SW 1271 (cell line): ENCODE measurements around the gene PRICKLE2.

Source experiments
- DNase-seq, 2 experiments: peaks; one replicate each; lab custom pipeline; 2025; lab: John Stamatoyannopoulos, UW

Gene PRICKLE2

GRCh38 chr3:64220161-64220914 is 4.9 kb downstream of the PRICKLE2 start:
- no peak for DNase-seq

- DNase-seq: no peak
These were observed 6.5 kb downstream of the PRICKLE2 start for GRCh38 chr3:64218746-64219145.

GRCh38 chr3:64218329-64218728 is 6.9 kb downstream of the PRICKLE2 start:
- DNase-seq: no peak

- no peak for DNase-seq
These were observed 8.8 kb downstream of the PRICKLE2 start for GRCh38 chr3:64216274-64217147.

- no peak for DNase-seq
These were observed 9.7 kb downstream of the PRICKLE2 start for GRCh38 chr3:64215559-64215958.

GRCh38 chr3:64215103-64215502 is 10.2 kb downstream of the PRICKLE2 start:
- no peak for DNase-seq

GRCh38 chr3:64214381-64215018 is 10.8 kb downstream of the PRICKLE2 start:
- no peak for DNase-seq

- DNase-seq: no peak
These were observed 11.3 kb downstream of the PRICKLE2 start for GRCh38 chr3:64213962-64214379.

- DNase-seq: no peak
These were observed 11.9 kb downstream of the PRICKLE2 start for GRCh38 chr3:64213224-64213878.

GRCh38 chr3:64209866-64210621 is 15.2 kb downstream of the PRICKLE2 start:
- no peak for DNase-seq

GRCh38 chr3:64207289-64208080 is 17.8 kb downstream of the PRICKLE2 start:
- DNase-seq: no peak

GRCh38 chr3:64203969-64204908 is 21.0 kb downstream of the PRICKLE2 start:
- DNase-seq: no peak

GRCh38 chr3:64203216-64203615 is 22.1 kb downstream of the PRICKLE2 start:
- no peak for DNase-seq

GRCh38 chr3:64199932-64200331 is 25.3 kb downstream of the PRICKLE2 start:
- no peak for DNase-seq

- no peak for DNase-seq
These were observed 28.9 kb downstream of the PRICKLE2 start for GRCh38 chr3:64196236-64196929.

- DNase-seq: no peak
These were observed 29.5 kb downstream of the PRICKLE2 start for GRCh38 chr3:64195789-64196188.

- DNase-seq: no peak
These were observed 33.4 kb downstream of the PRICKLE2 start for GRCh38 chr3:64191822-64192221.
